Left ventricle myocardium inferior (tissue), 1 donor: ENCODE results near the gene LSAMP. TPM values are rescaled to one million over a fixed set of nuclear protein-coding genes. Genes with fewer than 3 reads are reported as not detected.

ENCODE experiments used
- DNase-seq: peaks from one replicate; pipeline ENCODE4 v3.0.0-alpha.2; 2020
- H3K27ac ChIP-seq: fragments of 200-600 bp; replicated peaks from 2 replicates; pipeline ENCODE4 v1.8.0; 2021
- H3K27me3 ChIP-seq: fragments of 200-600 bp; 2 replicates; pipeline ENCODE4 v1.8.0; 2021; ENCODE audit warnings: low read depth
- H3K36me3 ChIP-seq: fragments of 200-600 bp; 2 replicates; pipeline ENCODE4 v1.8.0; 2021
- H3K4me1 ChIP-seq: fragments of 200-600 bp; 2 replicates; pipeline ENCODE4 v1.8.0; 2021
- H3K4me3 ChIP-seq: fragments of 200-600 bp; 2 replicates; pipeline ENCODE4 v1.8.0; 2021; ENCODE audit warnings: mild to moderate bottlenecking, moderate library complexity
- H3K9me3 ChIP-seq: fragments of 200-600 bp; replicated peaks from 2 replicates; pipeline ENCODE4 v1.8.0; 2021
- CTCF ChIP-seq: fragments of 200-600 bp; IDR thresholded peaks from 2 replicates; pipeline ENCODE4 v1.8.0; 2021; ENCODE audit warnings: antibody characterized with exemption, mild to moderate bottlenecking, borderline replicate concordance
- intact Hi-C: fragments of 100-400 bp; cut with micrococcal nuclease; formaldehyde crosslinking; loops from one replicate; pipeline ENCODE4 v1.11.0; 2022
- total RNA-seq: library from RNA; stranded (reverse); fragmentation: NEBNext Ultra II Directional; extraction: Animal tissue kit (Norgen Biotek cat#: 25700); gene quantifications from one replicate; pipeline ENCODE4 v1.2.1, GENCODE V29; 2021
- donor health status: DM: no; HTN: yes; CAD: no; lungs with severe emphysema.

LSAMP gene
- total RNA-seq, 1 donor from 2014 or later, result 1.2 TPM

GRCh38 chr3:116198087-116198486 is 247.2 kb downstream of the LSAMP start:
- H3K27ac ChIP-seq, result no peak overlapping the region
- no peak for DNase-seq
- H3K4me3 ChIP-seq, result no peak overlapping the region
- no peak for TF ChIP-seq CTCF
- H3K36me3 ChIP-seq, result no peaks in the 10 kb centered on the region
- intact Hi-C loops, result no loop called here
- no peaks in the 10 kb centered on the region for H3K27me3 ChIP-seq
- no peaks in the 10 kb centered on the region for H3K4me1 ChIP-seq
- H3K9me3 ChIP-seq, result peaks cover 4% of the 10 kb centered on the region

- no peak for DNase-seq
- no peak for TF ChIP-seq CTCF
- Histone ChIP-seq H3K27me3 (no peaks in the 10 kb centered on the region), H3K4me1 (no peaks in the 10 kb centered on the region), H3K36me3 (no peaks in the 10 kb centered on the region), H3K4me3 (no peak overlapping the region), H3K27ac (no peak overlapping the region), H3K9me3 (peaks cover 10% of the 10 kb centered on the region)
- intact Hi-C loops, result no loop called here
Observed at GRCh38 chr3:116192464-116192863, 252.8 kb downstream of the LSAMP start.

GRCh38 chr3:116191409-116191808 is 253.9 kb downstream of the LSAMP start:
- no peak for TF ChIP-seq CTCF
- H3K27me3 ChIP-seq, result no peaks in the 10 kb centered on the region
- no peak overlapping the region for H3K27ac ChIP-seq
- H3K4me3 ChIP-seq, result no peak overlapping the region
- intact Hi-C loops, result no loop called here
- no peak for DNase-seq
- peaks cover 10% of the 10 kb centered on the region for H3K9me3 ChIP-seq
- no peaks in the 10 kb centered on the region for H3K36me3 ChIP-seq
- H3K4me1 ChIP-seq, result no peaks in the 10 kb centered on the region

GRCh38 chr3:116190095-116190494 is 255.2 kb downstream of the LSAMP start:
- TF ChIP-seq CTCF, result no peak
- H3K27ac ChIP-seq, result no peak overlapping the region
- H3K36me3 ChIP-seq, result no peaks in the 10 kb centered on the region
- H3K9me3 ChIP-seq, result peaks cover 10% of the 10 kb centered on the region
- H3K27me3 ChIP-seq, result no peaks in the 10 kb centered on the region
- intact Hi-C loops, result no loop called here
- no peak overlapping the region for H3K4me3 ChIP-seq
- no peaks in the 10 kb centered on the region for H3K4me1 ChIP-seq
- no peak for DNase-seq

GRCh38 chr3:116188231-116188785 is 257.0 kb downstream of the LSAMP start:
- no peak for TF ChIP-seq CTCF
- peaks cover 6% of the 10 kb centered on the region for H3K9me3 ChIP-seq
- H3K36me3 ChIP-seq, result no peaks in the 10 kb centered on the region
- H3K27ac ChIP-seq, result no peak overlapping the region
- no peak overlapping the region for H3K4me3 ChIP-seq
- intact Hi-C loops, result no loop called here
- no peaks in the 10 kb centered on the region for H3K27me3 ChIP-seq
- no peaks in the 10 kb centered on the region for H3K4me1 ChIP-seq
- DNase-seq, result no peak
